Activated CD8-positive, alpha-beta memory T cell treated with anti-CD3 and anti-CD28 coated beads for 4 hours (primary cell): ENCODE results near the gene DCP1B.

Experiments used
- DNase-seq, 2 donors: peaks; one replicate each; pipeline ENCODE4 v3.0.0-alpha.2; 2020; ENCODE audit warnings: low read depth in 2 of 2

Gene DCP1B

DNA sequence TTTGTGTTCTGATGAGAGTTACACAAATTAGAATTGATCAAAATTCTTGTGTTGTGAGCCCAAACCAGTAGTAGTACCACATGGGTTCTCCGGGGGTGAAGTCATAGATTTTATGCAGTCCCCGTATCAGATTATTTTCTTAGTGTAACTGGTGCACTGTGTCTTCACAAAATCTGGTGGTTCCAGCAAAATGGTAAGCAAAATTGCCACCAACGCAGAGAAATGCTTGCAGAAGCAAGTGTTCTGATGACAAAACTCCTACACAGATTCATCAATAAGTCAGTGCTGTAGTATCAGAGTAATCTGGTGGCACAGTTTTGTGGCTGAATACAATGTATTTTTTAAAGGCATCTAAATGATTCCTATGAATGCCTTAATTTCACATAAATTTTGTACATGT is 84.5 kb downstream of the DCP1B start:
- DNase-seq, result no peak

DNA sequence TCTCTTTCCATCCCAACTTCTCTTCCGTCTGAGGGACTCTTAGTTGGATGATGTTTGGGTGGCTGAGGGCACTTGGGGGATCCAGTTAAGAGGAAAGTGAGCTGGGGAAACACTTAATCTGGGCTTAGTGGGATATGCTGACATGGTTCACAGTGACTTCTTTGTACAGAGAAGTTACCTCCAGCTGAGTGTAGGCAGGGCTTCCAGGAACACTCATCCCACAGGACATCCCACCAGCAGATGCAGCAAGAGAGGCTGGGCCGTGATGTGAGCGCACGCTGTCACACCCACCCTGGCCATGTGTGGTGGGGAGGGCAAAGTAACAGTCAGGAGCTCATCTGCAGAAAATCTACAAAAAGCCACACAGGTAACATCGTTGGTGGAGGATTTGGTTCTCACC is 85.0 kb downstream of the DCP1B start:
- no peak for DNase-seq

DNA sequence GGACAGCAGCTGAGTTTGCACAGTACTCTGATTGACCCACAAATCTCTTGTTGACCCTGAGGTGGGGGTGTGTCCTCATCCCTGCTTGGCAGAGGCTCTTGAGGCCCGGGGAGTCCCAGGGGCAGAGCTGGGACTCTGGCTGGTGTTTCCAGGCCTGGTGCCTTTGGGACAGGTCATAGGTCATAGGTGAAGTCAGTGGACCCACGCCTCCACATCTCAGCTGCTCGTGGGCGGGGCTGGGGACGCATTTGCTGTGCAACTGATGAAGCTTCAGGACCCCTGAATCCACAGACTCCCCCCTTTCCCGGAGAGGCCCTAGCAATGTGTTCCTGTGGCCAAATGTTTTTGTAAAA is 85.4 kb downstream of the DCP1B start:
- no peak for DNase-seq

DNA sequence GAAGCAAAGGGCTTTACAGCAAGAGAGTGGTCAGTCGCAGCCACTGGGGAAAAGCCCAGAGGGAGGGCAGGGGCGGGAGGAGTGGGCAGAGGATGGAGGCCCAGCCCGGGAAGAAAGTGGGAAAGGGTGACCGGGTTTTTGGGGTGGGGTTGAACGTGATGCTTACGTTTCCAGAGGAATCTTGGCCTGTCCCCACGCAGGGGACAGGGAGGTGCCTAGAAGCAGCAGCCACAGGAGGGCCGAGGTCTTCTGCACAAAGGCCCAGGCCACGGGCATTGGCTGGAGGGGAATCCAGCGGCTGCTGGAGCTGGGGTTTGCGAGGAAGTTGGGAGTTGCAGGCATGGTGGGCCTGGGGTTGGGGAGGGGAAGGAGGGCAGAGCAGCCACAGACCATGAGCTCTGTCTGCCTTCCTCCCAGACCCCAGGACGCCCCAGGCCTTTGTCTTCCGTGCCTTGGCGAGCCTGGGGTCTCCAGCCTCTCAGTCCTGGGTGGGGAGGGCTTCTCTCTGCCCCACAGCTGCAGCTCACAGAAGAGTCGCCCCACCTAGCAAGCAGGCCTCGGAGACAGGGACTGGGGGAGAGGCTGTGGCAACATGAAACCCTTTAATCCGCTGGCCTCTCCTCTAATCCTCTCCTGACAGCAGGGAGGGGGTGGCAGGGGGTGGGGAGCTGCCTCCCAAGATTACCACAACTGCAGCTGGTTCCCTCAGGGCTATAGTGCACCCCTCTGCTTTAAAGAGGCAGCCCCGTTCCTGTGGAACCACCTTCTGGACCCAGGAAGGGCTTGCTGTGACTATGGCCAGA is 86.0 kb downstream of the DCP1B start, which contains the start of gene CACNA2D4:
TSS of gene CACNA2D4 (minus strand) at position 572 of the 803 bp plus-strand sequence. CDS start at position 393, 179 bp downstream.
- DNase-seq, result no peak

DNA sequence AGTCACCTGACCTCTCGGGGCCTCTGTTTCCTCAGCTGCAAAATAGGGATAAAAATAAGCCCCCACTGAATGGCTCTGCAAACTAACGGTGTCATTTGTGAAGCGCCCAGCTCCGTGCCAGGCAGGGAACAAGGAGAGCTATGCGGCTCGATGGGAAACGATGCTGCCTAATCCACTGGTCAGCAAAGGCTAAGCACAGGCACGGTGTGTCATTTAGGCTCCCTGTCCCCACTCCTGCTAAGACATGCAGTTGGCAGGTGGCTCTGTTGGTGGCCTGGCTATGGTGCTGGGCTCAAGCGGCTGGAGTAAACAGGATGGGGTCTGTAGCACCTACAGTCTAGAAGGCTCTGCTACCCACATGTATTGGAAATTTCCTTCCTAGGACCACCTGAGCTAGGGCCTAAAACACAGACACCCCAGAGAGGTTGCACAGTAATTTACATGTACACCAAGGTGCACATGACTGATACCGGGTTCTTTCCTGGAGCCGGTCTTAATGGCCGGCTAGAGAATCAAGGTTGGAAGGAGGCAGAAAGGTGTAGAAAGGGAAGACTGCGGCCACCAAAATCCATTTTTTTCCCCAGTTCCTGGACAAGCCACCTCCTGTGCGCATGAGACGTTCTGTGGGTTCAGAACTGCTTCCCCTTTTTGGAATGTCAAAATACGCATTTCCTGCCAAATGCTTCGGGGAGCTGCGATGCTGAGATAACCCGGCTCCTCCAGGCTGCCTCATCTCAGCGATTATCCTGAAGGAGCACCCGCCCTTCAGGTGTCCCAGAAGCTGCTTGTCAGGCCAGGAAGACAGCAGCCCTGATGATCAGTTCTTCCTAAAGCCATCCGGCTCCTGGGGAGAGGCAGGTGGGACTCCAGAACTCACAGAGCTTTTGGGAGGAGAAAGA is 86.8 kb downstream of the DCP1B start:
- DNase-seq, result no peak

DNA sequence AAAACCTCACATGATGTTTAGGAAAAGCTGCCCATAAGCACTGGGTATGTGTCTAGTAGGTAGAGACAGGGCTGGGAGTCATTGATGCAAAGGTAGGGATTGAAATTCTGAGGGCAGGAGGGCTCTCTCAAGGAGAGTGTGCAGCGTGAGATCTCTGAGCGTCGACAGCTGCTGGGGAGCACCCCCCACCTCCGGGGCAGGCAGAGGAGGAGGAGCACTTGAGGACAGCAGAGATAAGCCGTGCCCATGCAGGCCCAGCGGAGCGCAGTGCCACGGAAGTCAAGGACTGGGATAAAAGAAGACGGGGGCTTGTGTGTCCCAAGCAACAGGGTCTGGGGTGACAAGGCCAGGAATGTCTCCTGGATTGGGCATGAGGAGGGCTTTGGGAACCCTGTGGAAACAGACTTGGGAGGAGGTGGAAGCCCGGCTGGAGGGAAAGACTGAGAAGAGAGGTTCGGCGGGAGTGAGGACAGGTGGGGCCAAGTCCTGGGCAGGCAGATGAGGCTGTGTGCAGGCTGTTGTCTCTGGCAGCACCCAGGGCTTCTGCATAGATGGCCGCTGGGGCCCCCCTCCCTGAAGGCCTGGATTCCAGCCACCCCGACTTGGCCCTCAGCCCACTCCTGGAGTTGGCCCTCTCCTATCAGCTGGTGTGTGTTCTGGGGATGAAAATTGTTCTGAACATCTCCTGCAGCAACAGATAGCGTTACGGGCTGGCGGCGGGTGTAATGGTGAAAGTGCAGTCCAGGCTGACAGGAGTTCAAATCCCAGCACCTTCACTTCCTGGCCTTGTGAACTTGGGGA is 87.7 kb downstream of the DCP1B start:
- DNase-seq, result no peak

DNA sequence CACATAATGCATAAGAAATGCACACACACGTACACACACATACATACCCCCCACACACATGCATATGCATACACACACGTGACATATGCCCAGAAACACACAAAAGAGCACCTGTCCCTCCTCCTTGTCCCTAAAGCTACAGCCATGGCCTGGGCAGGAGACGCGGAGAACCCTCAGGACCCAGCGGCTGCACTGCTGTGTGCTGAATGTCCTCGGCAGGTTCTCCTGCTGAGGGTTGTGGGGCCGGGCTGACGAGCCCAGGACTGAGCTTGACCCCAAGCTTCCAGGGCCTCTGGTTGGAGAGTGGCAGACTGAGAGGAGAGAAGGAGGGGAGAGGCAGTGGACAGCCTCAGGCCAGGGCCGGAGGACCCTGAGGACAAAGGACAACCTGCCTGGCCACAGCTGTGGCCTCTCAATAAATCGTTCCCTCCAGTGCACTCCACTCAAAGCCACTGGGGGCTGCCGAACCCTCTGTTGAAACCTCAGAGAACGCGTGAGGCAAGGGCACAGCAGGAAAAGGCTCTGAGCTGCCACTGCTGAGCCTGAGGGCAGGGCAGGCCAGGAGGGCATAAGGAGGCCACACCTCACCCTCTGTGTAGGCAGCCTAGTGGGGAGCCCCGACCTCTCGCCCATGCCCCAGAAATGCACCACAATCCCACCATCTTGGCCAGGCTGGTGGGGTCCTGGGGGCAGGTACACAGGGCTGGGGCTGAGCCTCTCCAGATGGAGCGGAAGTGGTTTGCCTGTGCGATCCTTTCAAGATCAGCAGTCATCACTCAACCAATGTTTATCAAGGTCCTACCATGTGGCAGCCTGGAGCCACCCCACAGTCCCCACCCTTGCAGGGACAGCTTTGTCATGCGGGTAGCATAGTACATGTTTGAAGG is 88.9 kb downstream of the DCP1B start:
- DNase-seq, result no peak

DNA sequence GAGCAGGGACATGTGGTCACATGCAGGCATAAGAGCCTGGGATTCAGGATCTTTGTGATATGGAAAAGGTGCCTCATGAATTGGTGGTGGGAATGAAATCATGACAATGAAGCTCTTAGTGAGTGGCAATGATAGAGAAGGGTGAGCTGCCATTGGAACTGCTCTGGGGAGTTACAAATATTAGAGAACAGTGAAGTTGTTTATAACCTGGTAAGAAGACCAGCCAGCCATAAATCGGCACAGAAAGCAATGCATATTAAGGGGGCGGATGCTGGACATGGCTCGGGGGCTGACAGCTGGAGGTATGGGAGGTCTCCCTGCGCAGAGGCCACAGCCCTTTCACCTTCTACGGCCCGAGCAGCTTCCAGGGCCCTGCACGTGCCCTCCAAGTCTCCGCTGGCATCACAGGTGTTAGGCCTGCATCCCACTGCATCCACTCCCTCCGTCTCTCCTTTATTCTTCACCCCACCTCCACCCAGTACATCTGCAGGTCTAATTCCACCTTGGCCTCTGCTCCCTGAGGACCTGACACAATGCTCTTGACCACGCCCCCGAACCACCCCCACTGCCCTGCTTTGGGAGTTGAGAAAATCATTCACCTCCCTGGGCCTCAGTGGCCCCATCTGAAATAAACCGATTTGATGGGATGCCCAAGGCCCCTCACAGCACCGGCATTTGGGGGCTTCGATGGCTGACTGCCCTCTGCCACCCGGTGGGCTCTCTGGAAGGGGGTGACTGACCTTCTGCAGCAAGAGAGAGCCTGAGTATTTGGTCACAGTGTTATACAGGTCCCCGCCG is 89.9 kb downstream of the DCP1B start:
- no peak for DNase-seq

DNA sequence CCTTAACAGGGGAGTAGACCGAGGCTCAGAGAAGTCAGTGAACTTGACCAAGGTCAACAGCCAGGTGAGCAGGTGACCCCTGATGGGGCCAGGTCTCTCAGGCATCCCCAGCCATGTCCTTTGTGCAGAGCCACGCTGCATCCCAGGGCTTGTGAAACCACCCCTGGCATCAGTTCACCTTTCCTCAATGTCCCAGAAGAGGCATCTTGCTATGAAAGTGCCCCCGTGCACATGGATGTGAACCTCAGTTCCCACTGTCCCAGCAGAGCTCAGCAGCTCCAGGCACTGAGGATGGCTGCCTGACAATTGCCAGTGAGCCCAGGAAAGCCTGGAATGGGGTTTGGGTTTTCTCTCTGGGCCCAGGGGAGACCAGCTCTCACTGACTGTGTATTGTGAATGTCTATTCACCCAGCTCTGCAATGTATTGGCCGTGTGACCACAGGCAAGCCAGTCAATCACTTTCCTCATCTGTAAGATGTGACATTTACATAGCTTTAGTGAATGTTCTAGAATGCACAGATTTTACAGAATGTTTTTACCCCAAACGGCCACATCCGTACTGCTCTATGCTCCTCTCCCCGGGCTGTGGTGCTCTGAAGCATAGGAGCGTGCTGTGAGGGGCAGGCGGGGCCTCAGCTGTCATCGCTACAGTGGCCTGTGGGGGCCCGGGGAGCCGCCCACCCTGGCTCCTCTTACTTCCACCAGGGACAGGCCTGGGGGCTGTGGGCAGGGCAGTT is 90.7 kb downstream of the DCP1B start:
- DNase-seq, result no peak

DNA sequence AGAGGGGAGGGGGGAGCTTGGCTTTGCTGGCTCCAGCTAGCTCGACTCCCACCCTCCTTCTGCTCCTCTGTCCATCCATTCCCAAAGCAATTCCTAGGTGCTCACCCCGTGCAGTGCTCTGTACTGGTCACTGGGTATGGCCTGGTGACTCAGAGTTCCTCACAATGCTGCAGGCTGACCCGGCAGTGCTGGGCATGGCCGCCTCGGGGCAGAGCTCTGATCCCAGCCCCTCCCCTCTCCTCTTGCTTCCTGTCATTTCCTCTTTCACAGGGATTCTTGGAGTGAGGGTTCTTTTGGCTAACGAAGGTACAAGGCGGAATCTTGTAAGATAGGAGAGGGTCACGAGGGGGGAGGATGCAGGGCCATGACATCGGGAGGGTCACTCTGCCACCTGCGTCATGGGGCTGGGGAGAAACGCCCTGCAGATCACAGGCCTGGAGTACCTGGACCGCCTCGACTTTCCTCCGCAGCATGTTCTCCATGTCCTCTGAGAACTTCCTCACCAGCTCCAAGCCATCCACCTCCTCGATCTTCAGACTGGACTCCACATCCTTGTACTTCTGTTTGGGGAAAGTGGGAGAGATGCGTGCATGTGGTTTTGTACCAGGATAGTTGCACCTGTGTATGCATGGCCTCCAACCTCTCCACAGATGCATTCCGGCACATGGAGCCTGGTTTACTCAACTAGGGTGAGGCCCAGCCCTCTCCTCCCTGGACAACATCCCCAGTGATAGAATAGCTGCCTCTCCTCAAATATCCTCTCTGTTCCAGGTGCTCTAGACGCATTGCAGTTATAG is 91.5 kb downstream of the DCP1B start:
- DNase-seq, result no peak

DNA sequence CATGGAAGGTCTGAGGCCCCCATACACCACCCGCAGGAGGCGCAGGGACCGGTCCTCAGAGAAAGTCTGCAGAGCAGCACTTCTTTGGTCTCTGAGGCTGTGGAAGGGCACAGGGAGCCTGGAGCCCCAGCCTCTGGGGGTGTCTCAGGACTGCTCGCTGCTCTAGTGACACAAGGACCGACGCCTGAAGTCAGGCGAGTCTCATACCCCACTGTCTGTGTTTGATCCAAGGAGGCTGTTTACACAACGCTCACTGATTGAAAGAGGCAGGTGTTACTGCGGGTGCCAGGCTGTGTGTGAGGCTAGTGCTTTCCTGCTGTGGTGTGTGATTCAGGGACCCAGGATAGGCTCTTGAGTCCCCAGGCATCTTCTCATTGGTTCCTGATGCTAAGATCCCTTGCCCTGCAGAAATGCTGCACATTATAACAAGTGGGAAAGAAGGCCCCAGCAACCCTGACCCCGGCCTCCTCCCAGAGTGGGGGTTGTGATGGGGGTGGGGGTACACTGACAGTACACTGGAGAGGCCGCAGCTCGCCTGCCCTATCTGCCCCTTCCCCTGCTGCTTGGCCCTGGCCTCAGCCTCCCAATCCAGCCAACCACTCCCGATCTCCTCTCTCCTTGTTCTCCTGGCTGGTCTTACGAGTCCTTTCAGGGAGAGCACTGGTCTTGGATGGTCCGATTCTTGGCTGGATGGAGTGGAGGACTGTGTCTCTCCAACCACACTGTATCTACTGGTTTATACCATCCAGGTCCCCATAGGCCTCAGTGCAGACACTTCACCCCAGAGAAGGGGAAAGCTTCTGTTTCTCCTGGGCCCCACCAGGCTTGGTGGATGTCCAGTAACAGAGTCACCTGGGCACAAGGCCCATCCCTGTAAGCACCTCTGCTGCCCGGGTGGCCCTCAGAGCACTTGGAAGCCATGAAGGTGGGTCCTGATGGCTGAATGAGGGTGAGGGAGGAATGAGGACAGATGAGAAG is 92.4 kb downstream of the DCP1B start:
- no peak for DNase-seq

DNA sequence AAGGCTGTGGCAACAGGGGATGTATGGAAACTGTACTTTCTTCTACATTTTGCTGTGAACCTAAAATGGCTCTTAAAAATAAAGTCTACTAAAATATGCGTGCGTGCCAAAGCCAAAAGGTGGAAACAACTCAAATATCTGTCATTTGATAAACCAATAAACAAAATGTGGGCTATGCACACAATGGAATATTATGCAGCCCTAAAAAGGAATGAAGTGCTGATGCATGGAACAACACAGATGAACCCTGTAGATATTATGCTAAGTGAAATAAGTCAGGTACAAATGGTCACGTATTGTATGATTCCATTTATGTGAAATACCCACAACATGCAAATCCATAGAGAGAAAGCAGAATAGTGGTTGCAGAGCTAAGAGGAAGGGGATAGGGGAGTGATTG is 93.8 kb downstream of the DCP1B start:
- DNase-seq, result no peak

DNA sequence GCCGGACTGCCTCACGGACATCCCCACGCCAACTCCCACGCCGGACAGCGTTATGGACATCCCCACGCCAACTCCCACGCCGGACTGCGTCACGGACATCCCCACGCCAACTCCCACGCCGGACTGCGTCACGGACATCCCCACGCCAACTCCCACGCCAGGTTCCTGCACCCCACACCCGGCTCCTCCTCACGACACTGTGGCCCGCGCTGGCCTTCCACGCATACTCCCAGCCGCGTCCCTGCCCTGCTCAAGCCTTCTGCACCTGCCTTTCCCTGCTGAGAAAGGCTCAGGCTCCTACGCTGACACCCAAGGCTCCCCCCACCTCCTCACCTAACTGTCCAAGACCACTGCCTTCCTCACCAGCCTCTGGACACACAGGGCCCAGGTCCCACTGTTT is 95.5 kb downstream of the DCP1B start:
- no peak for DNase-seq

DNA sequence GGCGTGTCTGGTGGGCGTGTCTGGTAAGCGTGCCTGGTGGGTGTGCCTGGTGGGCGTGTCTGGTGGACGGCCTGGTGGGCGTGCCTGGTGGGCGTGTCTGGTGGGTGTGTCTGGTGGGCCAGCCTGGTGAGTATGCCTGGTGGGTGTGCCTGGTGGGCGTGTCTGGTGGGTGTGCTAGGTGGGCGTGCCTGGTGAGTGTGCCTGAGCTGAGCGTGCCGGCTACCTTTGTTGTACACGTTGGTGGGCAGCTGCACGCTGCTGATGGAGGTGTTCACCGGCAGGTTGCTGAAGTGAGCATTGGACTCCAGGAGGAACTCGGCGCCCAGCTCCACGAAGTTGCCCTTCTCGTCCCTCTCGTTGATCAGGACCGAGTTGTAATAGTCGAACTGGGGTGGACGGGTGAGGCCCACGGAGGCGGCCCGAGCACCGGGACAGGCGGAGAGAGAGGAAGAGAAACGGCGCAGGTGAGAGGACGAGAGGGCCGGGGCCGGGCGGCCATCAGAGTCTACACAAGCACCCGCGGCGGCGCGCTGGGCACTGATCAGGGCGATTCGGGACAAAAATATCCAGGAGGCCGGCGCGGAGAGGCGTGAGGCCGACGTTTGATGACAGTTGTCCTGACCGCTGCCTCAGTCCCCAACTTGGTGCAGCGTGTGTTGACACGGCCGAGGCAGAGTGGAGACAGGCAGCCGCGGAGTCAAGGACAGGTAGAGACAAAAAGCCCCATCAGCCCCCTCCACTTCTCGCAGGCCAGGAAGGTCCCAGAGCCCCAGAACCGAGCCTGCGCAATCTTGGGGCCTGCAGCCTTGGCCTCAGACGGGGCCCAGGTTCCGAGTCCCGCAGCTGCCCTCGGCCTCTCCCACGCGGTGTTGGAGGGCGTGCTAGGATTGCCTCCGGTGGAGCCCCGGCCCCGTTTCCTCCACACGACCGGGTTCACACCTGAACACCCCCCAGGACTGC is 96.3 kb downstream of the DCP1B start:
- no peak for DNase-seq

DNA sequence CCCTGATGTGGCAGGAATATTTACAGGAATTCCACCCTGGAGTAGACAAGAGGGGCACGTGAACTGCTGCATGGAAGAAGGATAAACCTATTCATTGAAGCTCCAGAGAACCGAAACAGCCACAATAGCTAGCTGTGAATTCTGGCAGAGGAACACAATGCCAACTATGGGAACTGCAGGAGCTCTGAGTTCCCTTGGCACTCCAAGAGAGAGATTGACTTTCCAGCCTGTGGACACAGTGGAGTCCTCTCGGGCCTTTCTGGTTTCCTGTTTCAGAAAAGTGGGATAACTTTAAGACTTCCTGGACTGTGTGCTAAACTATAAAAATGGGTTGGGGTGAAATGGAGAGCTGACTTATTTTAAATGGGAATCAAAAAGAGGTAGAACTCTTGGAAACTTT is 97.7 kb downstream of the DCP1B start:
- no peak for DNase-seq

DNA sequence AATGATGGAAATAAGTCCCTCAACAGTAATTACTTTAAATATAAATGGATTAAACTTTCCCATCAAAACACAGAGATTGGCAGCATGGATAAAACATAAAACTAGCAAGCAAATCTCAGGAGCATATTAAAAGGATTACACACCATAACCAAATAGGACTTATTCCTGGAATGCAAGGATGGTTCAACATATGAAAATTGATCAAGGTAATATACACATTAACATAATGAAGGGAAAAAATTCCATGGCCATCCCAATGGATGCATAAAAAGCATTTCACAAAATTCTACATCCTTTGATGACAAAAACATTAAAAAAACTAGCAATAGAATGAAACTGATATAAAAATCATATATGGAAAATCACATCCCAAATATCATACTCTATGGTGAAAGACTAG is 99.4 kb downstream of the DCP1B start:
- no peak for DNase-seq
